ENCODE data around the gene HIPK4. TPM values are rescaled to one million over a fixed set of nuclear protein-coding genes. Genes with fewer than 3 reads are reported as not detected.

HIPK4 gene
- total and polyA plus RNA-seq, 2 of the 8 experiments (the other 6 are each of a cell fraction or from before 2014, with no cell fraction given) = 0.15 to 0.57 TPM

GRCh38 chr19:40403262-40403984, 13.4 kb upstream of the HIPK4 start:
- H3K79me1 ChIP-seq (ENCODE audit: low read depth, low read length) = no peaks in the 10 kb centered on the region
- H4K5ac ChIP-seq (ENCODE audit: insufficient read length, low read depth, low read length) = no peak overlapping the region
- H3K4me3 ChIP-seq (ENCODE audit: extremely low read depth in 1 of 4, insufficient read depth in 2 of 4, low read depth in 3 of 4, low read length in 4 of 4) = peak overlapping the region; percentile 48 to 77 (median 64)
- peaks cover 0 to 7% (median 3%) of the 10 kb centered on the region in 4 experiments; a peak in 5 of 7 replicates for H3K4me1 ChIP-seq (replicated peaks in 1 of 4; ENCODE audit: control insufficient read depth in 3 of 4, insufficient read depth in 4 of 4, low read length in 3 of 4)
- WGBS, 2 experiments (ENCODE audit: extremely low coverage in 1 of 2, insufficient coverage in 1 of 2, insufficient read length in 1 of 2, insufficient replicate concordance in 2 of 2, low coverage in 1 of 2, low lambda C conversion rate in 2 of 2, missing lambda C conversion rate in 1 of 2) = 5% methylated on average over 19 of the region's 41 CpGs; no CpG with 5 or more reads in 1 of the 2 experiments
- no peaks in the 10 kb centered on the region for H3K36me3 ChIP-seq (ENCODE audit: control insufficient read depth in 2 of 4, insufficient read depth in 4 of 4, low read length in 3 of 4)
- H3K9ac ChIP-seq (replicated peaks in 1 of 4; ENCODE audit: extremely low read depth in 1 of 4, low read depth in 3 of 4, low read length in 3 of 4) = no peak overlapping the region
- H3K23ac ChIP-seq (ENCODE audit: insufficient read length) = no peak overlapping the region
- ChIA-PET CTCF (ENCODE audit: partially characterized antibody) (interaction anchor here (0.5 to 2.6 kb wide), 11 partner anchors 10 to 145 kb away, joined by 3 to 15 read pairs (median 3); no protein-coding TSS in a partner anchor), POLR2A (ENCODE audit: partially characterized antibody) (interaction anchor here (0.6 to 2.2 kb wide), 15 partner anchors 9 to 976 kb away, joined by 3 to 16 read pairs (median 4); partner anchors contain the start of genes PRX, SERTAD1 and SERTAD3)
- H2BK15ac ChIP-seq (ENCODE audit: low read length) = no peak overlapping the region
- H3K4me2 ChIP-seq (ENCODE audit: insufficient read depth in 1 of 2, low read depth in 2 of 2, low read length in 2 of 2) = peak overlapping the region; percentile 72 to 87
- H2AK5ac ChIP-seq (ENCODE audit: low read depth, low read length) = no peak overlapping the region
- peaks cover 9% of the 10 kb centered on the region; the same call in 1 of the 2 replicates for H3K23me2 ChIP-seq (ENCODE audit: low read depth, low read length)
- H2BK12ac ChIP-seq (ENCODE audit: low read depth, low read length) = 0 out of 2 replicates have a peak overlapping the region, but pooled peaks have one; percentile 39
- no peak overlapping the region for H3K4ac ChIP-seq (replicated peaks; ENCODE audit: insufficient read length, low read depth, low read length)
- peak overlapping the region; percentile 71 for H3K18ac ChIP-seq (ENCODE audit: extremely low read depth, low read length)
- FAIRE-seq (peak; percentile 13), DNase-seq (ENCODE audit: low read depth in 1 of 2, low spot score in 2 of 2) (peak; percentile 84 to 100)
- H3K9me3 ChIP-seq (ENCODE audit: insufficient read depth in 2 of 2, low read depth in 1 of 2, low read length in 1 of 2) = no peaks in the 10 kb centered on the region
- H2BK120ac ChIP-seq (replicated peaks; ENCODE audit: low read depth, low read length) = no peak overlapping the region
- H3K27ac ChIP-seq (ENCODE audit: low read depth, low read length) = no peak overlapping the region
- H4K91ac ChIP-seq (replicated peaks; ENCODE audit: insufficient read length, low read length) = no peak overlapping the region
- H3K14ac ChIP-seq (ENCODE audit: insufficient read length) = no peak overlapping the region
- H3K79me2 ChIP-seq (ENCODE audit: control insufficient read depth in 1 of 2, insufficient read depth in 2 of 2, low read length in 2 of 2) = no peaks in the 10 kb centered on the region
- H3K27me3 ChIP-seq (replicated peaks in 1 of 4; ENCODE audit: control insufficient read depth in 3 of 4, extremely low read depth in 1 of 4, insufficient read depth in 3 of 4, low read length in 3 of 4) = peaks cover 0 to under 1% (median under 1%) of the 10 kb centered on the region in 4 experiments; a peak in 4 of 7 replicates
- no peak overlapping the region for H2AFZ ChIP-seq (ENCODE audit: low read length)
- H4K8ac ChIP-seq (ENCODE audit: extremely low read depth, insufficient read depth, low read length) = peak overlapping the region; percentile 75; the same call in 1 of the 2 replicates
- H2BK5ac ChIP-seq (ENCODE audit: low read depth, low read length) = no peak overlapping the region
- no peaks in the 10 kb centered on the region for H4K20me1 ChIP-seq (replicated peaks in 1 of 2; ENCODE audit: control insufficient read depth in 1 of 2, insufficient read depth in 2 of 2, low read length in 2 of 2)
- peak overlapping the region; percentile 54 for H3K56ac ChIP-seq (replicated peaks; ENCODE audit: insufficient read length, low read depth, low read length)
- H2BK20ac ChIP-seq (ENCODE audit: low read length) = no peak overlapping the region
- no peak for TF ChIP-seq RAD21 (IDR thresholded peaks at IDR 0.05 in 1 of 2, conservative IDR thresholded peaks at IDR 0.05 in 1 of 2; ENCODE audit: low read depth in 2 of 2, low read length in 2 of 2)
- no peak for TF ChIP-seq JUND (IDR thresholded peaks at IDR 0.05; ENCODE audit: low read length)
- no peak for TF ChIP-seq CBX8 (IDR thresholded peaks at IDR 0.05; ENCODE audit: borderline replicate concordance, low read depth, low read length)
- no peak for TF ChIP-seq EP300 (IDR thresholded peaks at IDR 0.05; ENCODE audit: borderline replicate concordance in 1 of 2, low read depth in 2 of 2, low read length in 2 of 2)
- TF ChIP-seq EGR1 (IDR thresholded peaks at IDR 0.05; ENCODE audit: borderline replicate concordance, low read depth, low read length) = peak; percentile 45; the same call in 1 of the 2 replicates
- peak in 1 of 2 experiments; percentile 93; a peak in 1 of 4 replicates for TF ChIP-seq HDAC2 (IDR thresholded peaks at IDR 0.05; ENCODE audit: borderline replicate concordance in 1 of 2, low read depth in 2 of 2, low read length in 2 of 2)
- TF ChIP-seq BACH1 (IDR thresholded peaks at IDR 0.05; ENCODE audit: low read length) = no peak
- TF ChIP-seq, protein P1, sequence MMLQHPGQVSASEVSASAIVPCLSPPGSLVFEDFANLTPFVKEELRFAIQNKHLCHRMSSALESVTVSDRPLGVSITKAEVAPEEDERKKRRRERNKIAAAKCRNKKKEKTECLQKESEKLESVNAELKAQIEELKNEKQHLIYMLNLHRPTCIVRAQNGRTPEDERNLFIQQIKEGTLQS (IDR thresholded peaks at IDR 0.05; ENCODE audit: insufficient read depth, low read depth, low read length) = no peak
- no peak for TF ChIP-seq CHD1 (IDR thresholded peaks at IDR 0.05; ENCODE audit: low read depth, low read length)
- no peak for TF ChIP-seq EZH2 (IDR thresholded peaks at IDR 0.05; ENCODE audit: low read depth, low read length, severe bottlenecking)

Data from H1 (cell line).